Activated CD4-positive, alpha-beta T cell treated with anti-CD3 and anti-CD28 coated beads, Interleukin-10, Interleukin-2, amounts not matched to agents 100 ng/mL and 50 ng/mL, durations not matched to agents 16 hours and 8 hours (primary cell): ENCODE data around the gene GHRL.

Source experiments
- DNase-seq: peaks from one replicate; pipeline ENCODE4 v3.0.0-alpha.2; 2020

GHRL gene

DNA sequence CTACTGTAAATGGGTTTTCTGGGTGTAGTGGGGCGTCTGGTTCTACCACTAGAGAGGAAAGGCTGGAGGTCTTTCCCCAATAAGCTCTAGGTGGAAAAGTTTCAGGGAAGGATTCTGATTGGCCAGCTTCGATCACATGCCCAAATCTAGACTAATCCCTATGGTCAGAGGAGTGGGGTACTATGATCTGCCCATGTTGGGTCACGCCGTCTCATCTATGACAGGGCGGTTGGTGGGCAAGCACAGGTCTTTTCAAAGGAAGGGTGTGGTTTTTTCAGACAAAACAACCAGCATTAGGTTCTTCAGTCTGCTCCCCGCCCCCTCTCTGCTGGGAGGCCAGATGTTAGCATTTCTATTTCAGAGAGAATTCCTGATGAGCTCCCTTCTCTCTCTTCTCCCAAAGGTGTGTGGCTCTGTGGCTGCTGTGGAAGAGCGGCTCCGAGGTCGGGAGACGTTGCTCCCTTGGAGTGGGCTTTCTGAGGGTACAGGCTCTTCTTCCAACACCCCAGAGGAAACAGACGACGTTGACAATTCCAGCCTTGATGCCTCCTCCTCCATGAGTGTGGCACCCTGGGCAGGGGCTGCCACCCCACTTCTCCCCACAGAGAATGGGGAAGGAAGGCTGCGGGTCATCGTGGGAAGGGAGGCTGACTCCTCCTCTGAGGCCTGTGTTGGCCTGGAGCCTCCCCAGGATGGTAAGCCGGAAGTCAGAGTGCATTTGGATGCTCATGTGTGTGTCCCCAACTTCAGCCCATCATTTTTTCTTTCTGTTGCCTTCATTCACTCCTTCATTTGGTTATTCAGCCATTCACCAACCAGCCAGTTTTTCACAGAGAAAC, 54.2 kb downstream of the GHRL start:
- DNase-seq = peak; percentile 37
